CD4-positive, alpha-beta T cell treated with Interleukin-6 for 4 hours (primary cell): ENCODE data around the gene USP31.

Experiments
- DNase-seq: peaks from one replicate; pipeline ENCODE4 v3.0.0-alpha.2; 2020; ENCODE audit warnings: mixed read lengths

USP31 gene, protein sequence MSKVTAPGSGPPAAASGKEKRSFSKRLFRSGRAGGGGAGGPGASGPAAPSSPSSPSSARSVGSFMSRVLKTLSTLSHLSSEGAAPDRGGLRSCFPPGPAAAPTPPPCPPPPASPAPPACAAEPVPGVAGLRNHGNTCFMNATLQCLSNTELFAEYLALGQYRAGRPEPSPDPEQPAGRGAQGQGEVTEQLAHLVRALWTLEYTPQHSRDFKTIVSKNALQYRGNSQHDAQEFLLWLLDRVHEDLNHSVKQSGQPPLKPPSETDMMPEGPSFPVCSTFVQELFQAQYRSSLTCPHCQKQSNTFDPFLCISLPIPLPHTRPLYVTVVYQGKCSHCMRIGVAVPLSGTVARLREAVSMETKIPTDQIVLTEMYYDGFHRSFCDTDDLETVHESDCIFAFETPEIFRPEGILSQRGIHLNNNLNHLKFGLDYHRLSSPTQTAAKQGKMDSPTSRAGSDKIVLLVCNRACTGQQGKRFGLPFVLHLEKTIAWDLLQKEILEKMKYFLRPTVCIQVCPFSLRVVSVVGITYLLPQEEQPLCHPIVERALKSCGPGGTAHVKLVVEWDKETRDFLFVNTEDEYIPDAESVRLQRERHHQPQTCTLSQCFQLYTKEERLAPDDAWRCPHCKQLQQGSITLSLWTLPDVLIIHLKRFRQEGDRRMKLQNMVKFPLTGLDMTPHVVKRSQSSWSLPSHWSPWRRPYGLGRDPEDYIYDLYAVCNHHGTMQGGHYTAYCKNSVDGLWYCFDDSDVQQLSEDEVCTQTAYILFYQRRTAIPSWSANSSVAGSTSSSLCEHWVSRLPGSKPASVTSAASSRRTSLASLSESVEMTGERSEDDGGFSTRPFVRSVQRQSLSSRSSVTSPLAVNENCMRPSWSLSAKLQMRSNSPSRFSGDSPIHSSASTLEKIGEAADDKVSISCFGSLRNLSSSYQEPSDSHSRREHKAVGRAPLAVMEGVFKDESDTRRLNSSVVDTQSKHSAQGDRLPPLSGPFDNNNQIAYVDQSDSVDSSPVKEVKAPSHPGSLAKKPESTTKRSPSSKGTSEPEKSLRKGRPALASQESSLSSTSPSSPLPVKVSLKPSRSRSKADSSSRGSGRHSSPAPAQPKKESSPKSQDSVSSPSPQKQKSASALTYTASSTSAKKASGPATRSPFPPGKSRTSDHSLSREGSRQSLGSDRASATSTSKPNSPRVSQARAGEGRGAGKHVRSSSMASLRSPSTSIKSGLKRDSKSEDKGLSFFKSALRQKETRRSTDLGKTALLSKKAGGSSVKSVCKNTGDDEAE (N-terminal part only)

DNA sequence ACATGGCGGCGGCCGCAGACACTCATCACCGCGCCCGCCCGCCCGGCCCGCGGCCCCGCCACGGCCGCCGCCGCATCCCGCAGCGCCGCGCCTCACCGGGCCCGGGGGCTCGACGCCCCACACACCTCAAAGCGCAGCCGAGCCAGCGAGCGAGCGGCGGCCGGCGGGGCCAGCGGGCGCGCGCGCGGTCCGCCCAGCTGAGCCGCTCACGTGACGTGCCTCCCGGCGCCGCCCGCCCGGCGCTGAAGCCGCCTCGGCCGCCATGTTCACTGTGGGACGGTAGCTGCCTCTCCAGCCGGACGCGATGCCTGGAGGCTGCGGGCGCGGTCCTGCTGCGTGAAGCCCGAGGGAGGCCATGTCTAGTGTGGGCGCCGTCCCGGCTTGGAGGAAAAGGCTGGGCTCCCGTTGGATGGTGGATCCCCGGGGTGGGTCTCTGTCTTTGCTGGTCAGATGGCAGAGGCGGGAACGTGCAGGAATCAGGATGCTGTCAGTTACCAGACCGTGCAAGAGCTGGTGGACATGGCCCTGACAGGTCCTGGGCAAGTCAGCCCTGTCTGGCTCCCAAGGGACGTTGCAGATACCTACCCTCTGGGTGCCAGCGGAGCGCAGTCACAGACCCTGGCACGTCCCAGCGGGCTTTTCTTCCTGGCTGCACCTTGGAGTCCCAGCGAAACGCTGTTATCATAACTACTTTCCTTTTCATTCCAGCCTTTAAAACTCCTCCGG is at the start of gene USP31:
USP31 (minus strand) TSS at position 186 of the 726 bp plus-strand sequence; CDS start at position 4, 182 bp downstream.
- peak; percentile 91 for DNase-seq

DNA sequence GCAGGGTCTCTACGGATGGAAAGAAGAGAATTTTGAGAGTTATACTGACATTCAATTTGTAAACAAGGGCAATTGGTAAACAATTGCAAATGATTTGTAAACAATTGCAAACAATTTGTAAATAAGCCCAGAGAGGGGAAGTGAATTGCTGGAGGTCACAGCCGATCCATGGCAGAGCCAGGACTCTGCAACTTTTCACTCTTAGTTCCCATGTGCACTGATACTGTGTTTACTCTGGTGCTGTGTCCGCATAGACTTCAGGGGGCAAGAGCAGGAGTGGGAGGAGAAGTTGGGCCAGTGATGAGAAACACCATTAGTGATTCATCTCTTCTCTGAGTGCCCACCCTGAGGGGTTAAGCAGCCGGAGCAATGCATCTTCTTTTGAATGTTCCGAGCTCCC is 47.3 kb upstream of the USP31 start:
- no peak for DNase-seq

DNA sequence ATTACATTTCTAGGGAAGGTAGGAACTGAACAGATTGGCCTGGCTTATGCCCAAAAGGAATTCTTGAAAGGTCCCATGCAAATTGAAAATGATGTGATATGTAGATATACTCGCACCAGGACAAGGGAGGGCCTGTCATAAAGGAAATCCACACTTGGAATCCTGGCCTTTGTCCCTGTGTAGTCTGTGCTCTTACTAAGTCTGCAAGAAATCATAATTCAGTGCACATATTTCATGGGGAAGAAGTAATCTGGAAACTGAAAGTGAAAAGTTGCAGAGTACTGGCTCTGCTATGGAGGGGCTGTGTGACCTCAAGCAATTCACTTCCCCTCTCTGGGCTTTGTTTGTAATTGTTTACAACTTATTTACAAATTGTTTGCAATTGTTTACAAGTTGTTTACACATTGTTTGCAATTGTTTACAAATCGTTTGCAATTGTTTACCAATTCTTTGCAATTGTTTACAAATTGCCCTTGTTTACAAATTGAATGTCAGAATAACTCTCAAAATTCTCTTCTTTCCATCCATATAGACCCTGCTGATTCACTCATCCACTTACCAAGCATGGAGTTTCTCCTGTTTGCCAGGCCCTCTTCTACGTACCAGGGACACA is 46.2 kb upstream of the USP31 start:
- no peak for DNase-seq

DNA sequence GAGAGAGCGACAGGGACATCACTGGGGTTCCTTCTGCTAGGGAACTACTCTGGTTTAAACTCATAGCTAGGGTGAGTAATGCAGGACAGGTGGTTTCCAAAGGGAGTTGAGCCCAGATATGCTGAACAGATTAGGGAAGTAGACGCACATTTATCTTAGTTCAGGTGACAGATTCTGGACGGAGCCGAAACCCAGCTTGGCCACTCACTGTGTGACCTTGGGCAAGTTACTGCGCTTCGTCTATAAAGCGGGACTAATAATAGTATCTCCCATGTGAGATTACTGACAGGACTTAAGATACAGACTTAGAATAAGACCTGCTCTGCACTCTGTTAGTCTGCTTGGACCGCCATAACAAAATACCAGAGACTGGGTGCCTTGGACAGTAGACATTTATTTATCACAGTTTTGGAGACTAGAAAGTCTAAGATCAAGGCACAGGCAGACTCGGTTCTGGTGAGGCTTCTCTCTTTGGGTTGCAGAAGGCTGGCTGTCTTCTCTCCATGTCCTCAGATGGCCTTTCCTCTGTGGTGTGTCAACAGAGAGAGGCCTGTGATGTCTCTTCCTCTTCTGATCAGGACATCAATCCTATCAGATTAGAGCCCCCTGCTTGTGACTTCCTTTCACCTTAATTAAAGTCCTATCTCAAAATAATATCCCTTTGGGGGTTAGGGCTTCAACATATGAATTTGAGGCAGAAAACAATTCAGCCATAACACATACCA is 45.4 kb upstream of the USP31 start:
- no peak for DNase-seq

DNA sequence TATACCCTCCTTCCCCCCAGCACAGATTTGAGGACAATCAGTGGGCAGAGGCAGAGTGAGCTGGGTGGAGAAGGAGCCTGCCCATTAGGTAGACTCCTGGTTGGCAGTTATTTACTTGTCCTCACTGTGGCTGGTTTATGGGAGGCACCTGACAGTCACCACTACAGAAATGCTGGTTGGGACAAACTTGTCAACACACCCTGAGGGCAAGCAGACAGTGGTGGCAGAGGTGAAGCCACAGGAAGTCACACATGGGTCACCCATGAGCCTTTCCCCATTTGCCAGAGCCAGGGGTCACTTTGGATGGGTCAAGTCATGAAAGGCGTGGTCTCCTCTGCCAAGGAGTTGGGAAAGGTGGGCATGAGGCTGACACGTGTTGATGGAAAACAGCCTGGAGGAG is 39.7 kb upstream of the USP31 start:
- DNase-seq, result no peak

DNA sequence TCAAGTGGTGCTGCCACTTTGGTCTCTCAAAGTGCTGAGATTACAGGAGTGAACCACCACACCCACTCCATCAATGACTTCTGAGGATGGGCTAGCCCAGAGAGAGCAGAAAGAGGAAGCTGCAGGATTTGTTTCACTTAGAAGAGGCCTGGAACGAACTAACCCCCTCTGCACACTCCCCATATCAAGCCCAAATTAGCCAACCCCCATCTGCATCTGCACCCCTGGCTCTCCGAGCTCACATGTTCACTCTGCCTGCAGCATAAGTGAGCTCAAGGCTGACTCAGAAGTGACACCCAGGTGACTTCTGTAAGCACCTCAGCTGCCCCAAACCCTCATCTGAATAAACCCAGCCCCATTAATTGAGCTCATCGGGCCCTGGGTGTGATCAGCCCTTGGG is 38.1 kb upstream of the USP31 start:
- DNase-seq, result no peak

DNA sequence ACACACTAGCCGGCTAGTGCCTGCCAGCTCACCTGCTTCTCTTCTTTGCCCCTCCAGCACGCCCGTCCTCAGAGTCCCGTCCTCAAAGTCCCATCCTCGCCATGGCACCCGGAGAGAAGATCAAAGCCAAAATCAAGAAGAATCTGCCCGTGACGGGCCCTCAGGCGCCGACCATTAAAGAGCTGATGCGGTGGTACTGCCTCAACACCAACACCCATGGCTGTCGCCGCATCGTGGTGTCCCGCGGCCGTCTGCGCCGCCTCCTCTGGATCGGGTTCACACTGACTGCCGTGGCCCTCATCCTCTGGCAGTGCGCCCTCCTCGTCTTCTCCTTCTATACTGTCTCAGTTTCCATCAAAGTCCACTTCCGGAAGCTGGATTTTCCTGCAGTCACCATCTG is 36.9 kb upstream of the USP31 start:
- no peak for DNase-seq

DNA sequence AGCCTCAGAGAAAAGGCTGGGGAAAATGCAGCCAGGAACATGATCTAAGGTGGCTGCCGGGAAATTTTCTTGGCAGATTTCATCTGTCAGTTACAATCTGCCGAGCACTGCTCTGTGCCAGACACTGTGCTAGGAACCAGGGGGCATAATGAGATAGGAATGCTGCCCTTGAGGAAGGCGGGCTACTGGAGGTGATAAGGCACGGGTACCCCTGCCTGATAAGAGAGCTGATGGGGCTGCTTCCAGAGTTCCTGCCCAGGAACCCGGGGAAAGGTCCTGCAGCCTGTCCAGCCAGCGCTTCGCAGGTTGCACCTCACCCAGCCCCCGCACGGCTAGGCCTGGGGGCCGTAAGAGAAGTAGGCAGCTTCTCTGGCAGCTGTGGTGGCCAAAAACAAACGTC is 36.4 kb upstream of the USP31 start:
- DNase-seq, result no peak

DNA sequence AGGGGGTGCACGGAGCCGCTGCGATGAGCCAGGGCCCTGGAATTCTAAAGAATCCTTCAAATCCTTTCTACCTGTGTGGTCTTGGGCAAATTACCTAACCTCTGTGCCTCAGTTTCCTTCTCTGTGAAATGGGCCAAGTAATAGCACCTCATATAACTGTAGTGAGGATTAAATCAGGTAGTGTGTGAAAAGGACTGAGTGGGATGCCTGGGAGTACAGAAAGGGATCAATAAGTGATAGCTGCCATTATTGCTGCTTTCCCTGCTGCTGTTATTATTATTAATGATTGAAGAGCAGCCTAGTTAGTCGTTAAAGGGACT is 34.3 kb upstream of the USP31 start:
- DNase-seq, result no peak

DNA sequence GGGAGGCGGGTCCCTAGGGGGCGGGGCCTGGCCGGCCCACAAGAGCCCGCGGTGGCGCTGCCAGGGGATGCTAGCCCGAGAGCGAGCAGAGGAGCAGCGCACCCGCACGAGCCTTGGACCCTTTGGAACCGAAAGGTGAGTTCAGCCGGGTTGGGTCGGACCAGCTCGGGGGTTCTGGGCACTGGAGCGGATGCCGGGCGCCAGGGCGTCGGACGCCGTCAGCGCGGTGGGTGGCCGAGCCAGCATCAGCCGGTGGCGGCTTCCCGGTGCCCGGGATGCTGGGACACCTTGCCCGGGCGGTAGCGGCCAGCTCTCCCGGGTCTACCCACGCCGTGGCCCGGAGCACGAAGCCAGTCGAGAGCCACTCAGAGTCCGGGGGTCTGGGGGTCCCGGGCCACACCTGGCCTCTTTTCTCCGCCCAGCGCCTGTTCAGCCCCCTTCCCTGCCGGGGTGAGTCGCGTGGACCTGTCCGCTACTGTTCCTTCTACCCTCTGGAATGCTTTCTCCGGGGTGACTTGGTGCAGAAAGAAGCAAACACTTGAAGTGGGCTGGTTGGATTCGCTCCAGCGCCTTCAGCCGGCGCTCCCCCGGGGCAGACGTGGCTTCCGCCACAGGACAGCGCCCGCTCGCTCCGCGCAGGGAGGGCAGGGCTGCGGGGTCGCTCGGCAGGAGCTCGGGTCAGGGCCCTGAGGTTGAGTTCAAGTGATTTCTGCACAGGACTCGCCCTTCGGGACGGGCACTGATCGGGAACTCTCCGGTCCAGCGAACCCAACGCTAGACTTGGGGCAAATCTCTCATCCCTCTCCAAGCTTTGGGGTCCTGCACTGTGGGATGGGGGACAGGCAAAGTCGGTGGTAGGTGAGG is 33.7 kb upstream of the USP31 start, which contains the start of gene SCNN1G:
SCNN1G (plus strand) TSS at position 67 of the 864 bp plus-strand sequence. CDS start 3,527 bp downstream, outside the sequence.
- DNase-seq, result no peak

DNA sequence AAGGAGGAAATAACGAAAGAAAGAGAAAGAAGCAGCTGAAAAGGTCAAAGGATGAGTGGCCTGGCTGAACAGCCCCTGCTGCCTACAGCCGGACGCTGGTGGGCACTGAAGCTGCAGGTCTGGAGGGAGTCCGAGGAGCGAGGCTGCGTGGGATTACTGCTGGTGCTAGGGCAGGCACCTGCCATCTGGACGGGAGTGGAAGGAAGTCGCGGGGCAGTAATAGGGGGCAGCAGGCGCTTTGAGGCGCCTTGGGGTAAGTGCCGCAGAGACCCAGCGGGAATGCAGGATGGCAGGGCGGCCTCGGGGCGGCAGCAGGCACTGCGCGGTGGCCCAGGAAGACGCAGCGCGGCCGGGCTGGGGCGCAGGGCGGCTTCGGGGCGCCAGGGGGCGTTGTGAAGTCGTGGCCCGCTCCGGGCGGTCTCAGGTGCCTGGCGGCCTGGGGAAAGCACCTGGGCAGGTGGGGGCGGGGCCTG is 33.0 kb upstream of the USP31 start:
- peak; percentile 60 for DNase-seq

DNA sequence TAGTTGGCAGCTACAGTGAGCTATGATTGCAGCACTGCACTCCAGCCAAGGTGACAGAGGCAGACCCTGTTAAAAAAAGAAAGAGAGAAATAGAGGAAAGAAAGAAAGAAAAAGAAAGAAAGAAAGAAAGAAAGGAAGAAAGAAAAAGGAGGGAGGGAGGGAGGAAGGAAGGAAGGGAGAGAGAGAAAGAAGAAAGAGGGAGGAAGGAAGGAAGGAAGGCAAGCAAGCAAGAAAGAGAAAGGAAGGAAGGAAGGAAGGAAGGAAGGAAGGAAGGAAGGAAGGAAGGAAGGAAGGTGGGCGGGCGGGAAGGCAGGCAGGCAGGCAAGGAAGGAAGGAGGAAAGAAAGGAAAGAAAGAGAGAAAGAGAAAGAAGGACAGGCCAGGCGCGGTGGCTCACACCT is 32.3 kb upstream of the USP31 start:
- no peak for DNase-seq

DNA sequence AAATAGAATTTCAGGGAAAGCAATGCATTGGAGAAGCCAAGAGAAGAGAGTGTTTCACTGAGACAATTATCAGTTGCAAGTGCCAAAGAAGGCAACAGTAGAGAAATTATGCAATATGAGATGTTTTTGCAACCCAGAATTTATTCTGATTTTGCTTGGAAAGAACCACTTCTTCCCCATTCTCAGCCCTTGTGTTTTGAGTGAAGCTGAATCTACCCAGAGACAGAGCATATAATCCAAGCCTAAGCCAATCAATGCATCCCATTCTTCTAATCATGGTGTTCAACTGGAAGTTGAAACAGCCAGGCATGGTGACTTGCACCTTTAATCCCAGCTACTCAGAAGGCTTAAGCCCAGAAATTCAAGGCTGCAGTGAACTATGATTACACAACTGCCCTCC is 26.4 kb upstream of the USP31 start:
- no peak for DNase-seq

DNA sequence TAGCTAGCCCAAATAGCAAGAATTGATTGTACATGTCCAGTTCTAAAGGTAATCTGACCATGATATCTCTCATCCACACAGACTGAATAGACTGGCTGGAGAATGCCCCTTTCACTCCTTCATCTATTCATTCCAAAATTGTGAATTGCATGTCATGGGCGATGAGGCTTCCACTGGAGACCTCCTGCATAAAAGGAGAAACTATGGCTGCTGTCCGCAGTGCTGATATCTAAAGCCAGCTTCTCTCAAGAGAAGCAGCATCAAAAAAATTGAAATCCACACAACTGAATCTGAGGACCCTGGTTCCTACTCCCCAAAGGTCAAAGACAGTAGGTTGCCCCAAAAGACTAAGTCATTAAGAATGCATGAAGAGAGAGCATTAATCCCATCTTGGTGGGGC is 25.4 kb upstream of the USP31 start:
- DNase-seq, result no peak

DNA sequence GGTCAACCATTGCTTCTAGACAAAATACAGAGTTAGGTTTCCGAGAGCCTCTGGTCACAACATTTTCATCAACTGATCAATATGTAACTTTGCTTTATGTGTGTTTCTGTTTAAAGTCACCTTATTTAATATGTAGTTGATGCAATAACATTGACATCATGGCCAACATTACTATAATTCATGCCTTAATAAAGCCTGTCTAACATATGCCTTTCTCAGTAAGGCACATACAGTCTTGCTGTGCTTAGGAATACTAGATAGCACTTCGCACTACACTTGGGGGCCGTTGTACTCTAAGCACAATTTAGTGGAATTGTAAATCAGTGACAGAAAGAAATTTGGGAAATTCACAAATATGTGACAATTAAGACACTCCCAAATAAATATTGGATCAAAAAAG is 23.7 kb upstream of the USP31 start:
- DNase-seq, result no peak

DNA sequence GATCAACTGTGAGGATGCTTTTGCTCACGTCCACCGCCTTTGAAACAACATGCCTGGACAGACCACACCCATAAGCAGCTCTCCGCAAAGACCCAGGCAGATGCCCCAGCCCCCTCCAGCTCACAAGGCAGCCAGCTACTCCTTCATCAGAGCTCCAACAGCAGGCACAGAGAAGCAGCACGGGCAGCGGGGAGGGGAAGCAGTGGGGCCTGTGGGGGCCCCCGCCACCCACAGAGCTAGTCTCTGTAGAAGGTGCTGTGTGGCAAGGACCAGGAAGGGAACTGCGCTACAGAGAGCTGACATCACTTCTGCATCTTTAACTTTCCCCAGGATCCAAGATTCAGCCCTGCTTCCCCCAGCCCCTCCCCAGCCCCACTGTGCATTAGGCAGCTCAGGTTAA is 23.3 kb upstream of the USP31 start:
- no peak for DNase-seq

DNA sequence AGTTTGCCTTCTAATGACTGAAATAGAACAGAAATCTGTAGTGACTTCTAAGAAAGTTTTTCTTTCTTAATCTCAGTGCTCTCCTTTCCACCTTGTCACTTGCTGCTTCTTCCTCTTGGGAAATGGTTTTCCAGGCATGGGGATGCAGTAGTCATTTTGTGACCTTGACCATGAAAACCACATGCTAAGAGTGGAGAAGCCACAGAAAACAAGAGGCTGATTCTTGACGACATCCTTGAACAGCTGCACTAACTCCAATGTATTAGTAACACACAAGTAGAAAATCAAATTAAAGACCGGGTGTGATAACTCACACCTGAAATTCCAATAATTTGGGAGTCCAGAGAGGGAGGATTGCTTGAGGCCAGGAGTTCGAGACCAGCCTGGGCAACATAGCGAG is 15.5 kb upstream of the USP31 start:
- no peak for DNase-seq

DNA sequence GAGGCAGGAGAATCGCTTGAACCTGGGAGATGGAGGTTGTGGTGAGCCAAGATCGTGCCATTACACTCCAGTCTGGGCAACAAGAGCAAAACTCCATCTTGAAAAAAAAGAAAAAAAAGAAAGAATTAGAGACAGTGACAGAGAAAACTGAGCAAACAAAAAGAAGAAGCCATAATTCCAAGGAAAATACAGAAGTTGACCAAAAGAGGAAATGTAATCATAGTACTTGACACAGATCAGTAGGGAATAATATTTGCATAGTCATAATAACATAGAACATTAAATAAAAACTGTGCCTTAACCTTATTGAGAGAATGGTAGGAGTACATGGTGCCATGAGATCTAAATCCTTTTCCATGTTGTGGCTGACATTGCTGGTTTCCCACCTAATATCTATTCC is 14.7 kb upstream of the USP31 start:
- no peak for DNase-seq

DNA sequence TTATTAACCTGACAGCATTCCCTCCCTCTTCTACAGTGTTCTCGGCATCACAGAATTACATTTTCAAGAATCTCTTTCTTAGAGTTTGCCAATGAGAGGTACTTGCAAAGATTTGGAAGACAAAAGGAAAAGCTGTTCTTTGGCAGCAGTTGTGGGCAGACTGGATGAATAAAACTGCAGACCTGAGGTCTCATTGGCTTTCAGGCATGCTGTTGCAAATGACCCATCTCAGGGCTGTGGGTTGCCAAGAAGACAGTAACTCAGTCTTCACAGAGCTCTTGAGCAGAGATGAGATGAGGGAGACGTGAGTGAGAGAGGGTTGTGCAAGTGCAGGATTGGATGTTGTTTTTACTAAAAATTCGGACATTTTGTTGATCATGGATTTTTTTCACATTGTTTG is 11.3 kb upstream of the USP31 start:
- no peak for DNase-seq

DNA sequence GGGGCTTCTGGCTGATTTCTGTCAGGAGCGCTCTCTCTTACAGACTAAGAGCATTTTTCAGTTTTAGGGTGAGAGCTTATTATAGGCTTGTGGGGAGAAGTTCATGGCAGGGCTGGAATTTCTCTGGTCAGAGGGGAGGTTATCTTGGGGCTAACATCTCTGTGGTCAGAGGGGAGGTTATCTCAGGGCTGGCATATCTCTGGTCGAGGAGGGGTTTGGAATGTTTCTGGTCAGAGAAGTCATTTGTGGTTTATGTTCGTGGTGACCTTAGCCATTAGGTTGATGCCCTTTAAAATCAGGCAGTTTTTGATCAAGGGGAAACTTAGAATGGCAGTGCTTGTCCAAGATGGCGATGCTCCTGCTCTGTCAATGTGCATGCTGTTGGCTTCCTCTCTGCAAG is 10.8 kb upstream of the USP31 start:
- no peak for DNase-seq
